Motor neuron (in vitro differentiated cells): ENCODE results near the gene THAP3. TPM values are rescaled to one million over a fixed set of nuclear protein-coding genes. Genes with fewer than 3 reads are reported as not detected.
A peak's percentile ranks its signal among the peaks of the same experiment; 100 is the strongest.
"Not testable (repeated sequence)": the region's sequence is repeated elsewhere in the genome, so short reads cannot be mapped to it uniquely, and the experiment has no call there.

Source experiments
- ATAC-seq, 8 experiments: fragments of 200-7000 bp; cut with Tn5 transposase; replicated peaks in 6 of 8; 2 replicates each; pipeline ENCODE4 v1.8.0; 2021; ENCODE audit warnings: mild to moderate bottlenecking in 8 of 8, moderate library complexity in 8 of 8
- H3K27ac ChIP-seq, 2 donors: fragments of 250-450 bp; sonication (Bioruptor Pico); 2 replicates each; pipeline ENCODE4 v1.9.0; 2021; ENCODE audit warnings: antibody characterized with exemption in 2 of 2, mild to moderate bottlenecking in 2 of 2, moderate library complexity in 1 of 2
- H3K4me1 ChIP-seq, 2 donors: fragments of 250-450 bp; sonication (Bioruptor Pico); replicated peaks in 1 of 2; 2 replicates each; pipeline ENCODE4 v1.6.1; 2021; ENCODE audit warnings: antibody characterized with exemption in 2 of 2, mild to moderate bottlenecking in 2 of 2, moderate library complexity in 1 of 2
- H3K4me3 ChIP-seq, 5 donors: fragments of 250-450 bp; sonication (Bioruptor Pico); 2 replicates each; pipeline ENCODE4 v1.9.0; 2021; ENCODE audit warnings: antibody characterized with exemption in 5 of 5, mild to moderate bottlenecking in 5 of 5, moderate library complexity in 4 of 5
- WGBS, 10 experiments: fragments of 450-650 bp; shearing (Covaris generic); methylation state at CpG; one replicate each; pipeline ENCODE4 v1.0.0; 2022; 5-methylcytosine and 5-hydroxymethylcytosine counted together
- in situ Hi-C, 9 experiments: fragments of 400-800 bp; cut with MboI; loops; one replicate each; pipeline ENCODE4 v1.15.0; 2021; ENCODE audit warnings: low sequenced_read_pairs in 9 of 9, low pct_unique_long_range_greater_than_20kb in 2 of 9; ENCODE audit not compliant: unreplicated experiment in 9 of 9
- total RNA-seq, 8 experiments: library from RNA; unstranded; fragments of 300-600 nt; gene quantifications; 2 replicates each; pipeline versions ENCODE4 v1.2.3 to v1.2.4, GENCODE V29; 2022

The THAP3 gene
- total RNA-seq, 8 experiments from 2014 or later, result 12.8 to 47.5 (median 30.1) TPM

GRCh38 chr1:6636778-6637177 lies 12.1 kb downstream of the THAP3 start:
- H3K27ac ChIP-seq, in situ Hi-C loops, ATAC-seq, H3K4me3 ChIP-seq, H3K4me1 ChIP-seq: not testable (repeated sequence)
- 70 to 100% (median 99%) methylated on average over 1 to 5 of the region's 6 CpGs; no CpG with 5 or more reads in 4 of the 10 experiments for WGBS, 10 experiments

DNA sequence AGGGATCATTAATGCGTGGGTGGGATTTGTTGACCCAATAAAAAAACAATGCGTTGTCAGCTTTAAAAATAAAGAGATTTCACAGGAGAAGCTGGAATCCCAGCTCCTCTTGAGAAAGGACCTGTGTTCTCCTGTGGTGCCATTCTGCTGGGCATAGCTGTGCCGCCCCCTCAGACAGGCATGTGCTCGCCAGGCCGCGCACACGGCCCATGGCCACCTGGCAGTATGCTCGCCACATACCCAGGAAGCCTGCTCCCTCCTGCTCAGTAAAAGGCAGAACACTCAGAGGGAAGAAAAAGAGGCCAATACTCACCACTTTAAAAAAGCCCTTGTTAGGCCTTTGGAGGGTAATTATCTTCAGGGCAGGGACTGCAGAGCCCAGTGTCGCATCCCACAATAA lies 13.1 kb downstream of the THAP3 start:
- no peaks in the 10 kb centered on the region for H3K4me1 ChIP-seq
- no peak for ATAC-seq
- WGBS, 10 experiments, result 79 to 100% (median 97%) methylated on average over 2 to 7 of the region's 9 CpGs; no CpG with 5 or more reads in 3 of the 10 experiments
- H3K4me3 ChIP-seq, result no peak overlapping the region
- in situ Hi-C loops, result no loop called here
- no peak overlapping the region for H3K27ac ChIP-seq

DNA sequence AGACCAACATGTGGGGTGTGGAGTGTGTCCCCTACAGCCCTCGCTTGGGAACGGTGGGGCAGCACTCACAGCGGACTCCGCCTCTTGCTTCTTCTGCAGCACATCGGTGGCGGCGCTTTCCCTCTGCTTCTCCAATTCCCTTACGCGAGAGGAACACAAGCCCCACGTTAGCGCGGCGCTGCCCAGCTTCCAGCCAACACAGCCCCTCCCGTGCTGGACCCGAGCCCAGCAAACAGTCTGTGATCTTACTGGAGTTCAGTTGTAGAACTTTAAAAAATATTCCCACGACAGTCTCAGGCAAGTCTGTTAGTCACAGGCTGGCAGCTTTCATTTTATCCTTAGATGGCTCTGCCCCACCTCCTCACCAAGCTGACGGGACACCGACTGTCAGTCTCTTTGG lies 13.6 kb downstream of the THAP3 start:
- 30 to 100% (median 88%) methylated on average over 1 to 16 of the region's 18 CpGs; no CpG with 5 or more reads in 3 of the 10 experiments for WGBS, 10 experiments
- peak in 2 of 8 experiments; percentile 52 to 72 for ATAC-seq
- Histone ChIP-seq H3K27ac (no peak overlapping the region), H3K4me3 (no peak overlapping the region), H3K4me1 (no peaks in the 10 kb centered on the region)
- in situ Hi-C loops, result no loop called here

DNA sequence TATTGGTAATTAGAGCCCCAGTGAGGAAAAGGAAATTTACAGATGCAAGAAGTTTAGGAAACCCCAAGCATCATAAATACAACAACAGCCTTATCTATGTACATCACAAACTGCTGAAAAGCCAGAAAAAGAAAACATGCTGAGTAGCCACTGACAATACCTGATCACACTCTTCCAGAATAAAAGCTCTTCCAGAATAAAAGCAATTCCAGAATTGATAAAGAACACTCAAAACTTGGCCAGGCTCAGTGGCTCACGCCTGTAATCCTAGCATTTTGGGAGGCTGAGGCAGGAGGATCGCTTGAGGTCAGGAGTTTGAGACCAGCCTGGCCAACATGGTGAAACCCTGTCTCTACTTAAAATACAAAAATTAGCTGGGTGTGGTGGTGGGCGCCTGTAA lies 16.2 kb downstream of the THAP3 start:
- in situ Hi-C loops, H3K4me1 ChIP-seq, ATAC-seq, H3K4me3 ChIP-seq, H3K27ac ChIP-seq: not testable (repeated sequence)
- 67 to 100% (median 93%) methylated on average over 1 to 3 of the region's 3 CpGs; no CpG with 5 or more reads in 1 of the 10 experiments for WGBS, 10 experiments

GRCh38 chr1:6645018-6645417 lies 20.4 kb downstream of the THAP3 start:
- H3K27ac ChIP-seq, result no peak overlapping the region
- no peak for ATAC-seq
- H3K4me3 ChIP-seq, result no peak overlapping the region
- H3K4me1 ChIP-seq, result no peaks in the 10 kb centered on the region
- in situ Hi-C loops, result no loop called here
- 83 to 98% (median 95%) methylated on average over 1 to 7 of the region's 7 CpGs; no CpG with 5 or more reads in 5 of the 10 experiments for WGBS, 10 experiments

- Histone ChIP-seq H3K4me1 (peaks cover 3 to 6% of the 10 kb centered on the region in 2 donors), H3K4me3 (no peak overlapping the region), H3K27ac (no peak overlapping the region)
- 33 to 76% (median 64%) methylated on average over 1 to 8 of the region's 10 CpGs; no CpG with 5 or more reads in 1 of the 10 experiments for WGBS, 10 experiments
- in situ Hi-C loops, result no loop called here
- peak; percentile 35 to 68 (median 52) for ATAC-seq
Observed at GRCh38 chr1:6646499-6647148, 22.0 kb downstream of the THAP3 start.

- Histone ChIP-seq H3K4me3 (no peak overlapping the region), H3K4me1 (peaks cover 15% of the 10 kb centered on the region in 2 donors), H3K27ac (no peak overlapping the region)
- in situ Hi-C loops, result no loop called here
- ATAC-seq, result no peak
- WGBS, 10 experiments, result 65 to 100% (median 87%) methylated on average over 1 to 6 of the region's 6 CpGs; no CpG with 5 or more reads in 5 of the 10 experiments
Observed at GRCh38 chr1:6648556-6648955, 23.9 kb downstream of the THAP3 start.

DNA sequence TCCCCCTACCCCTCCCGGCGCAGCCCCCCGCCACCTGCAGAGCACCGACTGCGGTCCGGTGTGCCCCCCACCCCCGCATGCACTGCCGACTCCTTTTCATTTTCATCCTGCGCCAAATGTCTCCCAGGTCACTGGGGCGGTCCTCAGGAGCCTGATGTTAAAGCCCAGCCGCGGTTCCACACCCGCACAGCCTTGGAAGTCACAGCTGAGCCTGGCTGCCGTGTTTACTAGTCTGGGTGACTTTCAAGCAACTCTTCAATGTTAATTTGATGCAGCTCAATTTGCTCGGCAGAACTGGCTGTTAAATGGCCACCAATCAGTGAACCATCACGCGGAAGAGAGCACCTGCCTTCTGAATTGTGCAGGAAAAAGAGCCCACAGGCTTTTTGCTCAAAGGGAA lies 27.2 kb downstream of the THAP3 start:
- WGBS, 10 experiments, result 53 to 90% (median 69%) methylated on average over 2 to 8 of the region's 17 CpGs
- in situ Hi-C loops, result no loop called here
- Histone ChIP-seq H3K27ac (peak overlapping the region; percentile 29 to 56), H3K4me1 (peaks cover 15% of the 10 kb centered on the region in 2 donors), H3K4me3 (no peak overlapping the region)
- ATAC-seq, result peak in 5 of 8 experiments; percentile 36 to 61 (median 58)

- Histone ChIP-seq H3K27ac (no peak overlapping the region), H3K4me3 (no peak overlapping the region), H3K4me1 (peaks cover 15% of the 10 kb centered on the region in 2 donors)
- WGBS, 10 experiments, result 81 to 100% (median 89%) methylated on average over 1 to 6 of the region's 6 CpGs; no CpG with 5 or more reads in 4 of the 10 experiments
- ATAC-seq, result peak in 1 of 8 experiments; percentile 7
- in situ Hi-C loops, result no loop called here
Observed at GRCh38 chr1:6652986-6653385, 28.3 kb downstream of the THAP3 start.

DNA sequence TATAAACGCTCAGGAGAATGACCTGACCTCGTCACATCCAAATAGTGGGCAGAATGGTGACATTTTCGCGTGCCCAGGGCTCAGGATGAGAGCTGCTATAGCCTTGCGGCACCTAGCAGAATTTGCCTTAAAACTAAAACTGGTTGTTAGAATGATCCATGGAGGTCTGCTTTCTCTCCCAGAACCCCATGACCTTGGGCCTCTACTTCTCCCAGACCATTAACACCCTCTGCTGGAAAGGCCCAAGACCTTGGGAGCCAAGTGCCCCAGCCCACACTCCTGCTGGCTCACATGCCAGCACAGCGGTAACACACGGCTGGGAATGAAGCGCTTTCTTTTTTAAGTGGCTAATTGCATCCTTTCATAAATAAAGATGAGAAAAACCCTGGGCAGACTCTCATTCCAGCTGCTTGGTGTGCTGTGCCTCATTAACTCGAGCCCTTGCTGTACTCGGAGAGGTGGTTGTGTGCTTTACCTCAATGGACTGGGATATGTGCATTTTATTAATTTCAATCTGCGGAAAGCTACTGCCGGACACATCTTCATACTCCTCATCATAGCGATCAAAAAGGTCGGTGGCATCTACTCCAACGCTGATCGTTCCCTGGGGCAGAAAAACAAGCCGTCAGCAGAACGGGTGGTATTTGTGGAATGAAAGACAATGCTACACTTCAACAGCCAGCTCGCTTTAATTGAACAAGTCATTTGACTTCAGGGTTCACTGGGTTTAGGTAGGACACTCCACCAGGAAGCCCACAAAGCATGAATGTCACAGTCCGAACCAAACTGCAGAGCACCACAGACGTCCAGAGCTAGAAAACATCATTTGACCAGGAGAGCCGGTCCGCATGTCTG lies 29.0 kb downstream of the THAP3 start:
- Histone ChIP-seq H3K27ac (no peak overlapping the region), H3K4me1 (peaks cover 15% of the 10 kb centered on the region in 2 donors), H3K4me3 (no peak overlapping the region)
- in situ Hi-C loops, result no loop called here
- ATAC-seq, result peak in 4 of 8 experiments; percentile 25 to 51 (median 40)
- WGBS, 10 experiments, result 73 to 99% (median 90%) methylated on average over 2 to 20 of the region's 23 CpGs

- no peak for ATAC-seq
- Histone ChIP-seq H3K4me3 (no peak overlapping the region), H3K27ac (no peak overlapping the region), H3K4me1 (peaks cover 6% of the 10 kb centered on the region in 2 donors)
- WGBS, 10 experiments, result 94 to 100% (median 97%) methylated on average over 1 to 6 of the region's 6 CpGs; no CpG with 5 or more reads in 5 of the 10 experiments
- in situ Hi-C loops, result no loop called here
Observed at GRCh38 chr1:6657138-6657537, 32.5 kb downstream of the THAP3 start.

DNA sequence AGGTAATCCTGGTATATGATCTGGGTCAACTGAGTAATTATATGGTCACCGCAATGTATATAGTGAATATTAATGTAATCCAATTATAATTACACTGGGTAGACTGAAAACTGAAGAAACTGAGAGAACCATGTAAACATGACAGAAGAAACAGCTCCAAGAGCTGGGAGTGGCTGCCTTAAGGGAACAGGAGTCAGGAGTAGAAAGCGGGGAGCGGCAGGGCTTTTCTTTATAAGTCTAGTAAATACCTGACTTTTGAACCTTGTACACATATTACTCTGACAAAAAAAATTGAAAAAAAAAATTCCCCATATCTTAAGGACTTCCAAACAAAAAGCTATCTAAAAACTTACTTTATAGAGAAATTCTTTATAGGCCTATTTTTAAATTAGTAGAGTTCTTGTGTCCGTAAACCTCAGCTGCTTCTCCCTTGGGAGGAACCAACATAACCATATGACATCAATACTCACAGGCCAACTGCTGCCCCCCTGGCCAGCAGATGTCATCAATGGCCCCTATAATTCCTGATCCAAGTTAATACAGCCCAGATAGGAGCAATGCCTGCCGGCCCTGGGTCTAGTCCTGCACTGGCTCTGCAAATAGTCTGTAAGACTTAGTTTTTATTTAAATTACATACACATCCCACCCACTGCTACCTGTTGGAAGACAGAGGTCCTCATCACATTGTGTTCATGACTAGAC lies 33.8 kb downstream of the THAP3 start:
- in situ Hi-C loops, result no loop called here
- no peak for ATAC-seq
- Histone ChIP-seq H3K27ac (no peak overlapping the region), H3K4me3 (no peak overlapping the region), H3K4me1 (peaks cover under 1 to 3% of the 10 kb centered on the region in 2 donors)
- 71 to 100% (median 90%) methylated on average over 2 to 5 of the region's 5 CpGs for WGBS, 10 experiments
